NCI-H2227 (cell line): Measurements from ENCODE around the gene C1QL4.

ENCODE experiments used
- DNase-seq: peaks from one replicate; lab custom pipeline; 2025; ENCODE audit not compliant: unreplicated experiment; lab: John Stamatoyannopoulos, UW

The C1QL4 gene

GRCh38 chr12:49309386-49309785 lies 27.6 kb downstream of the C1QL4 start:
- no peak for DNase-seq

DNA sequence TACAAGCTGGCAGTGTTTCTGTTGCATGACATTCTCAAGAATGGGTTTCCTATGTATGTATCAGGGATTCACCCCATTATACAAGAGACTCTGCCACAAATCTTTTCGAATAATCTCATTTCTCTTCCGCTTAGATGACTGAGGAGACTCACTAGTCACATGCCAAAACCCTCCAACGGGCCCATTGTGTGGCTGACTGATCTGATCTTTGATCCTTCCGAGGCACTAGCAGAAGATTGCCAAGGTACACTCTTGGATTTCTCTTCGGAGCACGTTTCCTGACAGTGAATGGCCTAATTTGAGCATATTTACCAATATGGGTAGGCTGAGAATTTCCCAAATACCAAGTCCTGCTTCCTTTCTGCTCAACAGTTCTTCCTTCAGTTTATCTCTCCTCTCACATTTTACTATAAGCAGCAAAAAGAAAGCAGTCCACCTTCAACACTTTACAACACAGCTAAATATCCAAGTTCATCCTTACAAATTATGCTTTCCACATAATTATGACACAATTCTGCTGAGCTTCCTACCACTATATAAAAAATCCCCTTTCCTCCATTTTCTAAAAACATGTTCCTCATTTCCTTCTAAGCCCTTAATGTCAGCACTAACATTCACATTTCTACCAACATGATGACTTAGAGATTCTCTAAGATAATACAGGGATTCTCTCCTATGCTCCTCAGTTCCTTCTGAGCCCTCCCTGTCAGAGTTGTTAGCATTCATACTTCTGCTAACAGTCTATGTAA lies 31.1 kb downstream of the C1QL4 start:
- no peak for DNase-seq

DNA sequence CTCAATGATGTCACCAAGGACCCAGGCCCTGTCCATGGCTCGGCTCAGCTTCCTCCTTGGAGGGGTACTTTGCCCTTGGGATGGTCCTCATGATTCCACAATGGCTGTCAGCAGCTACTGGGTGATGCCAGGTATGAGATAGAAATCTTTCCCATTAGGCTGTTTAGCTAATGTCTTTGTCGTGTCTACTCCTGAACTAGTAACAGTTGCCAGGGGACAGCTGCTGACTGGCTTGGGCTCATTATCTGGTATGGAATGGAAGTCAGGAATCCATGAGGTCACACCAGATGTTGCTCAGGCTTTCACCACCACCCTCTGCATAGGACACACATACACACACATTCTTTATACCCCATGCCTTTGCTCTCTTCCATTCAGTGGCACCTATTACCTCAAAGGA lies 32.8 kb downstream of the C1QL4 start:
- DNase-seq = no peak

DNA sequence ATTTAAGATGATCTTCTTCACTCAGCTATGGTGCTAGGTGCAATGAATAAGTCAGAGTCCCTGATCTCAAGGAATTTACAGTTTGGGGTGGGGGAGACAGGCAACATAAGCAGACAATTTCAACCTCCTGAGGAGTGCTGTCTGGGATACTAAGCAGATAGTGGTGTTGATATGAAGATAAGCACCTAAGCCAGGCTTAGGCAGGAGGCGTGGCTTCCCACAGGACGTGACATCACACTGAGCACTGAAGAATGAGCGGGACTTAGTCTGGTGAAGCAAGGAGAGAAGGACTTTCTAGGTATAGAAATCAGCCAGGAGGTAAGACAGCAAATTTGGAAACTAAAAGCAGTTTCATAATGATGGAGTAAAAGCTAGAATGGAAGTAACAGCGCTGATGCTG lies 35.2 kb downstream of the C1QL4 start:
- no peak for DNase-seq

- no peak for DNase-seq
Measured at GRCh38 chr12:49298160-49298559, 38.8 kb downstream of the C1QL4 start.

DNA sequence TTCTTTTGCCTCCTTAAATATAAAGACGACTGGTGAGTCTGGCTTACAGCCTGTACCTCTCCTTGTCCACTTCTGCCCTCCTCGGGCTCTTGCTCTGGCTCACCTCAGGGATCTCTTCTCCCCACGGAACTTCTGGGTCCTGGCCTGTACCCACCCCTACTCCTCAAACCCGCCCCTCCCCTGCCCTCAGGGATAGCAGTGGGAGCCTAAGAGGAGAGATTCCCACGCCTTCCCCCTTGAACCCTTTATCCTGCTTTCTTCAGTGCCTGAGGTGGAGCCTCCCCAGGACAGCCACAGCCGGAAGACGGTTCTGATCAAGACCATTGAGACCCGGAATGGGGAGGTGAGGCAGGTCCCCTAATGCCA lies 39.3 kb downstream of the C1QL4 start:
- DNase-seq = no peak

DNA sequence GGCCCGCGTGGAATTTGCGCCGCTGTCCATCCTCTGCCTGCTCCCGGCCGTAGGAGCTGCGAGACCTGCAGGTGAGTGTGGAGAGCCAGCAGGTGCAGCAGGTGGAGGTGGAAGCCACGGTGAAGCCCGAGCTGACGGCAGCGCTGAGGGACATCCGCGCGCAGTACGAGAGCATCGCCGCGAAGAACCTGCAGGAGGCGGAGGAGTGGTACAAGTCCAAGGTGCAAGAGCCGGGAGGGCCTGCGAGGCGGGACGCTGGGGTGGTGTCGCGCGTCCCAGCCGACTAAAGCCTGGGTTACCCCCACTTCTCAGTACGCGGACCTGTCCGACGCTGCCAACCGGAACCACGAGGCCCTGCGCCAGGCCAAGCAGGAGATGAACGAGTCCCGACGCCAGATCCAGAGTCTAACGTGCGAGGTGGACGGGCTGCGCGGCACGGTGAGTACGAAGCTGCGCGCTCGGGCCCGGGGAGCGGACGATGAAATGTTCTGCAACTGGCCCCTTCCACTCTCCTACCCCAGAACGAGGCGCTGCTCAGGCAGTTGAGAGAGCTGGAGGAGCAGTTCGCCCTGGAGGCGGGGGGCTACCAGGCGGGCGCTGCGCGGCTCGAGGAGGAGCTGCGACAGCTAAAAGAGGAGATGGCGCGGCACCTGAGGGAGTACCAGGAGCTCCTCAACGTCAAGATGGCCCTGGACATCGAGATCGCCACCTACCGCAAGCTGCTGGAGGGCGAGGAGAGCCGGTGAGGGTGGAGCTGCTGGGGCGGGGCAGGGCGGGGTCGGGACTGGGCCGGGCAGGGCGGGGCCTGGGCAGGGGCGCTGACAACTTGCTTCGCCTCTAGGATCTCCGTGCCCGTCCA lies 39.9 kb downstream of the C1QL4 start:
- no peak for DNase-seq

- no peak for DNase-seq
Measured at GRCh38 chr12:49296034-49296835, 40.8 kb downstream of the C1QL4 start.

GRCh38 chr12:49295082-49295936 lies 41.7 kb downstream of the C1QL4 start, which contains the start of gene PRPH:
Gene PRPH, plus strand, starts transcription at chr12:49295147. Its CDS starts 54 bp downstream, at chr12:49295201.
- DNase-seq = no peak

GRCh38 chr12:49294804-49295081 lies 42.2 kb downstream of the C1QL4 start:
- peak; percentile 34 for DNase-seq

- peak; percentile 52 for DNase-seq
Measured at GRCh38 chr12:49294086-49294803, 42.7 kb downstream of the C1QL4 start.

DNA sequence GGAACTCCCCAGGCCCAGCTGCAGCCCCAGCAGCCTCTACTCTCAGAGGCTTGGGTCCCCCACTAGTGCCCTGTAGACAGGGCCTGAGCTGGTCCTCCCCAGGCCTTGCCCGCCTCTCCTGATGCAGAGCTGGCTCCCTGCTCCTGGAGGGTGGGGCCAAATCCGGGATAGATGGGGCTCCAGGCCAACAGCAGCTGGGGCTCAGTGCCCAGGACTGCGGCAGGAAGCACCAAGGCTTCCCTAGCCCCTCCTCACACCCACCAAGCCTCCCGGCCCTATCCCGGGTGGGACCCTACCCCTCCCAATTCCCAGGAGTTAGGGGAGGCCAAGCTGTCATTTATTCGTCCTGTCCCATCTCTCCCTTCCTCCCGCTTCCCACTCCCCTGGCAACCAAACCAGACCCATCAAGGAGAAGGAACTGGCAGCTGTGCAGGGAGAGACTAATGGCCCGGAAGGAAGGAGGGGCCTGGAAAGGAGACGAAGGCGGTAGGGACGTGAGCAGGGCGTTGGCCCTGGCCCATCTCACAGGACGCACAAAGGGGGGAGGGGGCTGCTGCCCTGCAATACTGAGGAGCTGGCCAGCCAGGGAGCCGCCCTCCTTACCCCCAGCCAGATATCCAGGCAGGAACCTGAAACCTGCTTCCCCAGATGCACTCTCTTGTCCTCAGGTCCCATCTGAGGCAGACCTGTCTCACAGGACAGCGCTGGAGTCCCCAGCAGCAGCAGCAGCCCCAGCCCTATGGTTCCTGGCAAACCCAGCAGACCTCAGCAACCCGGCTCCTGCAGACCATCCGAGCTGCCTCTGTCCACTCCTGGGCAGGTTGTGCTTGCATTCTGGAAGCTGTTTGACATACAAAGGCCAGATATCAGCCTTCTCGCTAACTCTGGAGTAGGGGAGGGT lies 43.7 kb downstream of the C1QL4 start:
- DNase-seq = peak; percentile 78

- DNase-seq = peak; percentile 62
Measured at GRCh38 chr12:49292729-49293055, 44.3 kb downstream of the C1QL4 start.

- no peak for DNase-seq
Measured at GRCh38 chr12:49288922-49289555, 47.9 kb downstream of the C1QL4 start.

GRCh38 chr12:49288412-49288853 lies 48.6 kb downstream of the C1QL4 start:
- DNase-seq = peak; percentile 63

GRCh38 chr12:49287876-49288275 lies 49.1 kb downstream of the C1QL4 start:
- no peak for DNase-seq

DNA sequence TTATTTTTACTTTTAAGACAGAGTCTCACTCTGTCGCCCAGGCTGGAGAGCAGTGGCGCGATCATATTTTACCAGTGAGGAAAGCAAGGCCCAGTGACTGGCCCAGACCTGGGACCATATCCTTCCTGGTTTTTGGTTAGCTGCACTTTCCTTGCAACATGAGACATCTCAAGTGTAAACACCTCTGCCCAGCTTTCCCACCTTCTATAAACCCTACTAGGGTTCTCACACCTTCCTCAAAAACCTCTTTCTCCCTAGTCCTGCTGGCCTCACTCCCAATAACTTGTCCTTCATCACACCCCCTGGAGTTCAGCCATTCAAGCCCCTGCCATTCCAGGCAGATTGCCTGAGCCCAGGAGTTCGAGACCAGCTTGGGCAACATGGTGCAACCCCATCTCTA lies 52.3 kb downstream of the C1QL4 start:
- no peak for DNase-seq

DNA sequence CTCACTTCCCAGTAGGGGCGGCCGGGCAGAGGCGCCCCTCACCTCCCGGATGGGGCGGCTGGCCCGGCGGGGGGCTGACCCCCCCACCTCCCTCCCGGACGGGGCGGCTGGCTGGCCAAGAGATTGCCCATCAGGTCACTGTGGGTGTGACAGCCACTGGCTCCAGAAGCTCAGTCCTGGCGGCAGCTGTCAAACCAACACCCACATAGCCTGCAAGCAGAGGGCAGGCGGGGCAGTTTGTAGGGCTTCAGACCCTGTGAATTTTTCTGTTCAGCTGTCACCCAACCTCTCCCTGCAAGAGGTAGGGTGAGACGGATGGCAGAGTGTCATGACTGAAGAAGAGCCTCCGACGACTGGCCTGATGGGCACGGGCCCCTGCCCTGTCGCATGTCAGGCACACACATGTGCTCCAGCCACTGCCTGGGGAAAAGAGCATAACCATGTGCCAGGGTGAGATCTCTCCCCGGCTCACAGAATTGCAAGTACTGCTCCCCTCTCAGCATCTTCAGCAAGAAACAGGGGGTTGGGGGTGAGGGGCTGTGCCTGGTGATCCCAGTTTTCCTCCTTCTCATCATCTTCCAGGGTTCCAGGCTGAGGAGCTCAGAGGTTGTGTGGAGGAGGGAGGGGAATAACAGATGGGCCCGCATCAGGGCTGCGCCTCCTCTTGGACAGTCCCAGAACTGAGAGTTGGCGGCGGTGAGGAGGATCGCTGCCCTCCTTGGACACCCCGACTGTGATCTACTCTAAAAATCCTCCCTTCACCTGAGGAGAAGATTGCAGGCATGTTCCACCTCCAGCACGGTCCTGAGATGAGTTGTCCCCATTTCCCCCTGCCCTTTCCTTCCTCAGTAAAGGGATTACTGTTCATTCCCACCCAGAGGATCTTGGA lies 53.2 kb downstream of the C1QL4 start:
- DNase-seq = no peak
